PFSK-1 (cell line): Measurements from ENCODE around the gene MPP2.

Source experiments
- FOXP2 ChIP-seq: optimal IDR thresholded peaks from 2 replicates; pipeline ENCODE3; 2011; ENCODE audit warnings: borderline replicate concordance, control low read depth, inconsistent platforms; ENCODE audit not compliant: insufficient read depth; ENCODE audit errors: extremely low read length, extremely low read depth
- POLR2AphosphoS5 ChIP-seq: IDR thresholded peaks from 2 replicates; pipeline ENCODE4 v1.6.1; 2012; ENCODE audit warnings: low read depth, mild to moderate bottlenecking, control low read depth, low read length, moderate library complexity
- SIN3A ChIP-seq: IDR thresholded peaks from 2 replicates; pipeline ENCODE4 v1.6.1; 2012; ENCODE audit warnings: mild to moderate bottlenecking, low read length, moderate library complexity, borderline replicate concordance; ENCODE audit not compliant: insufficient read depth
- TAF1 ChIP-seq: IDR thresholded peaks from 2 replicates; pipeline ENCODE4 v1.6.1; 2012; ENCODE audit warnings: low read length, control low read depth, borderline replicate concordance; ENCODE audit not compliant: insufficient read depth
- TF ChIP-seq, protein P1 (sequence below), 2 experiments: IDR thresholded peaks; 2 replicates each; pipeline versions ENCODE4 v1.6.1 to v1.8.0; 2011 to 2012; ENCODE audit warnings: low read depth in 2 of 2, low read length in 2 of 2, control low read depth in 1 of 2, inconsistent platforms in 1 of 2, mild to moderate bottlenecking in 1 of 2, moderate library complexity in 1 of 2; ENCODE audit not compliant: insufficient read depth in 1 of 2

DNA sequence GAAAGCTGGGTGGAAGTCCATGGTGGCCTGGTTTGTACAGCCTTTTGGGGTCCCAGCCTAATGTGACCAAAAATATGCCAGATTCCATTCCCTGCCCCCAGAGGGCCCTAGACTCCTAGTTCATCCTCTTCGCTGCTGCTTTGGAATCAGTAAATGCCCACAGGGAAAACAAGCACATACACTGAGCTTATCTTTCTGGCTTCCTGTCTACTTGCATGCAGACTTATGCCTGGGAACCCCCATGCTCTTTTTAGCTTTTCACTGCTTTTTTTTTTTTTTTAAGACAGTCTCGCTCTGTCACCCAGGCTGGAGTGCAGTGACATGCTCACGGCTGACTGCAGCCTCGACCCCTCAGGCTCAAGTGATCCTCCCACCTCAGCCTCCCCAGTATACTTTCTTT is 66.5 kb downstream of the MPP2 start:
- no peak for TF ChIP-seq SIN3A
- TF ChIP-seq, protein P1, sequence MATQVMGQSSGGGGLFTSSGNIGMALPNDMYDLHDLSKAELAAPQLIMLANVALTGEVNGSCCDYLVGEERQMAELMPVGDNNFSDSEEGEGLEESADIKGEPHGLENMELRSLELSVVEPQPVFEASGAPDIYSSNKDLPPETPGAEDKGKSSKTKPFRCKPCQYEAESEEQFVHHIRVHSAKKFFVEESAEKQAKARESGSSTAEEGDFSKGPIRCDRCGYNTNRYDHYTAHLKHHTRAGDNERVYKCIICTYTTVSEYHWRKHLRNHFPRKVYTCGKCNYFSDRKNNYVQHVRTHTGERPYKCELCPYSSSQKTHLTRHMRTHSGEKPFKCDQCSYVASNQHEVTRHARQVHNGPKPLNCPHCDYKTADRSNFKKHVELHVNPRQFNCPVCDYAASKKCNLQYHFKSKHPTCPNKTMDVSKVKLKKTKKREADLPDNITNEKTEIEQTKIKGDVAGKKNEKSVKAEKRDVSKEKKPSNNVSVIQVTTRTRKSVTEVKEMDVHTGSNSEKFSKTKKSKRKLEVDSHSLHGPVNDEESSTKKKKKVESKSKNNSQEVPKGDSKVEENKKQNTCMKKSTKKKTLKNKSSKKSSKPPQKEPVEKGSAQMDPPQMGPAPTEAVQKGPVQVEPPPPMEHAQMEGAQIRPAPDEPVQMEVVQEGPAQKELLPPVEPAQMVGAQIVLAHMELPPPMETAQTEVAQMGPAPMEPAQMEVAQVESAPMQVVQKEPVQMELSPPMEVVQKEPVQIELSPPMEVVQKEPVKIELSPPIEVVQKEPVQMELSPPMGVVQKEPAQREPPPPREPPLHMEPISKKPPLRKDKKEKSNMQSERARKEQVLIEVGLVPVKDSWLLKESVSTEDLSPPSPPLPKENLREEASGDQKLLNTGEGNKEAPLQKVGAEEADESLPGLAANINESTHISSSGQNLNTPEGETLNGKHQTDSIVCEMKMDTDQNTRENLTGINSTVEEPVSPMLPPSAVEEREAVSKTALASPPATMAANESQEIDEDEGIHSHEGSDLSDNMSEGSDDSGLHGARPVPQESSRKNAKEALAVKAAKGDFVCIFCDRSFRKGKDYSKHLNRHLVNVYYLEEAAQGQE (IDR thresholded peaks at IDR 0.05; ENCODE audit: insufficient read depth in 1 of 2, low read depth in 2 of 2, low read length in 2 of 2): peak in 1 of 2 experiments; percentile 16; a peak in 1 of 4 replicates
- TF ChIP-seq POLR2AphosphoS5: no peak
- TF ChIP-seq TAF1: no peak
- no peak for TF ChIP-seq FOXP2
